ENCODE data around the gene TJP2.

Gene TJP2

GRCh38 chr9:69273161-69273560 is 99.1 kb downstream of the TJP2 start:
- Histone ChIP-seq H3K4me1 (ENCODE audit: insufficient read depth, low read length, severe bottlenecking) (no peaks in the 10 kb centered on the region), H3K27ac (ENCODE audit: low read depth, low read length, poor library complexity, severe bottlenecking) (no peak overlapping the region), H3K9me3 (ENCODE audit: low read length) (no peaks in the 10 kb centered on the region), H3K4me3 (ENCODE audit: low read depth, low read length, poor library complexity, severe bottlenecking) (no peak overlapping the region), H4K20me1 (ENCODE audit: insufficient read depth, low read length) (no peaks in the 10 kb centered on the region), H3K79me2 (ENCODE audit: insufficient read depth, low read length) (no peaks in the 10 kb centered on the region), H3K9ac (ENCODE audit: low read length) (no peak overlapping the region), H3K27me3 (ENCODE audit: insufficient read depth, low read length) (no peaks in the 10 kb centered on the region), H3K4me2 (ENCODE audit: low read length) (no peak overlapping the region), H2AFZ (ENCODE audit: low read length) (no peak overlapping the region), H3K9me2 (ENCODE audit: low read depth, low read length) (no peaks in the 10 kb centered on the region), H3K36me3 (ENCODE audit: insufficient read depth, low read length) (no peaks in the 10 kb centered on the region), H3F3A (ENCODE audit: insufficient read depth, low read length) (no peaks in the 10 kb centered on the region)
- TF ChIP-seq CTCF (IDR thresholded peaks at IDR 0.05; ENCODE audit: low read length): no peak
- TF ChIP-seq EZH2 (IDR thresholded peaks at IDR 0.05; ENCODE audit: borderline replicate concordance, low read length): no peak

GRCh38 chr9:69276775-69277174 is 102.7 kb downstream of the TJP2 start:
- H3K36me3 ChIP-seq (ENCODE audit: insufficient read depth, low read length): no peaks in the 10 kb centered on the region
- no peaks in the 10 kb centered on the region for H4K20me1 ChIP-seq (ENCODE audit: insufficient read depth, low read length)
- no peaks in the 10 kb centered on the region for H3K4me1 ChIP-seq (ENCODE audit: insufficient read depth, low read length, severe bottlenecking)
- H2AFZ ChIP-seq (ENCODE audit: low read length): no peak overlapping the region
- no peaks in the 10 kb centered on the region for H3K9me2 ChIP-seq (ENCODE audit: low read depth, low read length)
- no peaks in the 10 kb centered on the region for H3K79me2 ChIP-seq (ENCODE audit: insufficient read depth, low read length)
- H3K9me3 ChIP-seq (ENCODE audit: low read length): 0 out of 2 replicates have a peak, but pooled peaks cover 3% of the 10 kb centered on the region
- no peaks in the 10 kb centered on the region for H3K27me3 ChIP-seq (ENCODE audit: insufficient read depth, low read length)
- H3F3A ChIP-seq (ENCODE audit: insufficient read depth, low read length): no peaks in the 10 kb centered on the region
- H3K4me2 ChIP-seq (ENCODE audit: low read length): no peak overlapping the region
- H3K9ac ChIP-seq (ENCODE audit: low read length): no peak overlapping the region
- no peak overlapping the region for H3K27ac ChIP-seq (ENCODE audit: low read depth, low read length, poor library complexity, severe bottlenecking)
- no peak overlapping the region for H3K4me3 ChIP-seq (ENCODE audit: low read depth, low read length, poor library complexity, severe bottlenecking)
- no peak for TF ChIP-seq EZH2 (IDR thresholded peaks at IDR 0.05; ENCODE audit: borderline replicate concordance, low read length)
- no peak for TF ChIP-seq CTCF (IDR thresholded peaks at IDR 0.05; ENCODE audit: low read length)

- TF ChIP-seq EZH2 (IDR thresholded peaks at IDR 0.05; ENCODE audit: borderline replicate concordance, low read length): no peak
- TF ChIP-seq CTCF (IDR thresholded peaks at IDR 0.05; ENCODE audit: low read length): no peak
- H3K27me3 ChIP-seq (ENCODE audit: insufficient read depth, low read length): no peaks in the 10 kb centered on the region
Observed at GRCh38 chr9:69279084-69279731, 105.1 kb downstream of the TJP2 start.

More at GRCh38 chr9:69279084-69279731, 105.1 kb downstream of the TJP2 start:
- no peak overlapping the region for H3K27ac ChIP-seq (ENCODE audit: low read depth, low read length, poor library complexity, severe bottlenecking)
- no peak overlapping the region for H2AFZ ChIP-seq (ENCODE audit: low read length)
- H3F3A ChIP-seq (ENCODE audit: insufficient read depth, low read length): no peaks in the 10 kb centered on the region
- H3K4me1 ChIP-seq (ENCODE audit: insufficient read depth, low read length, severe bottlenecking): no peaks in the 10 kb centered on the region
- H3K9me2 ChIP-seq (ENCODE audit: low read depth, low read length): no peaks in the 10 kb centered on the region
- no peaks in the 10 kb centered on the region for H4K20me1 ChIP-seq (ENCODE audit: insufficient read depth, low read length)
- no peak overlapping the region for H3K4me2 ChIP-seq (ENCODE audit: low read length)
- H3K36me3 ChIP-seq (ENCODE audit: insufficient read depth, low read length): no peaks in the 10 kb centered on the region
- no peak overlapping the region for H3K4me3 ChIP-seq (ENCODE audit: low read depth, low read length, poor library complexity, severe bottlenecking)
- no peaks in the 10 kb centered on the region for H3K79me2 ChIP-seq (ENCODE audit: insufficient read depth, low read length)
- H3K9ac ChIP-seq (ENCODE audit: low read length): no peak overlapping the region
- 0 out of 2 replicates have a peak, but pooled peaks cover 3% of the 10 kb centered on the region for H3K9me3 ChIP-seq (ENCODE audit: low read length)
